GM12874 (cell line): ENCODE results near the gene SYCN.

ENCODE experiments used
- CTCF ChIP-seq: IDR thresholded peaks from 2 replicates; pipeline ENCODE4 v1.5.1; 2011; ENCODE audit warnings: low read depth, mild to moderate bottlenecking, control low read depth, low read length, moderate library complexity; ENCODE audit not compliant: insufficient read depth

Gene SYCN

GRCh38 chr19:39205449-39205764, 1.3 kb upstream of the SYCN start:
- TF ChIP-seq CTCF, result no peak

GRCh38 chr19:39202998-39203355, 1.1 kb downstream of the SYCN start:
- TF ChIP-seq CTCF, result no peak

- no peak for TF ChIP-seq CTCF
Observed at GRCh38 chr19:39200803-39201115, 3.3 kb downstream of the SYCN start.

- no peak for TF ChIP-seq CTCF
Observed at GRCh38 chr19:39200066-39200802, 3.8 kb downstream of the SYCN start.

GRCh38 chr19:39199025-39199424, 5.0 kb downstream of the SYCN start:
- no peak for TF ChIP-seq CTCF

GRCh38 chr19:39197808-39198207, 6.3 kb downstream of the SYCN start:
- TF ChIP-seq CTCF, result no peak

GRCh38 chr19:39196860-39197562, 7.1 kb downstream of the SYCN start, which contains the start of gene NCCRP1:
Gene NCCRP1 (plus strand): TSS chr19:39196964. CDS start chr19:39196983, 19 bp downstream.
- no peak for TF ChIP-seq CTCF
